WTC11 (cell line): ENCODE data around the gene PTPRK. TPM values are rescaled to one million over a fixed set of nuclear protein-coding genes. Genes with fewer than 3 reads are reported as not detected.

Source experiments
- ATAC-seq: fragments of 200-7000 bp; cut with Tn5 transposase; 2 replicates; pipeline ENCODE4 v1.10.0; 2021; ENCODE audit warnings: mild to moderate bottlenecking, moderate library complexity
- CTCF ChIA-PET: fragments of 300-600 bp; sonication (Branson Sonifier 250); formaldehyde crosslinking; loops from one replicate; lab custom pipeline; 2021; ENCODE audit warnings: antibody characterized with exemption; lab: Charles Lee
- POLR2A ChIA-PET: fragments of 350-600 bp; sonication (Branson Sonifier 250); formaldehyde crosslinking; loops from one replicate; lab custom pipeline; 2021; ENCODE audit warnings: antibody characterized with exemption; lab: Charles Lee
- DNase-seq: peaks from one replicate; pipeline ENCODE4 v3.0.0; 2021; ENCODE audit warnings: low spot score
- H3K27ac Mint-ChIP-seq: 2 replicates; pipeline ENCODE4 v1.8.0; 2021; ENCODE audit warnings: mixed read lengths
- H3K27me3 Mint-ChIP-seq: 2 replicates; pipeline ENCODE4 v1.8.0; 2021; ENCODE audit warnings: low read depth, mild to moderate bottlenecking, moderate library complexity, mixed read lengths
- H3K36me3 Mint-ChIP-seq: 2 replicates; pipeline ENCODE4 v1.8.0; 2021; ENCODE audit warnings: mixed read lengths
- H3K4me1 Mint-ChIP-seq: 2 replicates; pipeline ENCODE4 v1.8.0; 2022; ENCODE audit warnings: mixed read lengths
- H3K4me3 Mint-ChIP-seq: 2 replicates; pipeline ENCODE4 v1.8.0; 2021; ENCODE audit warnings: mild to moderate bottlenecking, moderate library complexity, mixed read lengths
- H3K9me3 Mint-ChIP-seq: 2 replicates; pipeline ENCODE4 v1.8.0; 2021; ENCODE audit warnings: mixed read lengths
- ELF4 ChIP-seq: sonication (generic); formaldehyde crosslinking; IDR thresholded peaks from 2 replicates; pipeline ENCODE4 v1.8.1; 2022; ENCODE audit warnings: low read depth, mild to moderate bottlenecking, moderate library complexity, missing genetic modification reagents
- JUN ChIP-seq: sonication (generic); formaldehyde crosslinking; IDR thresholded peaks from 2 replicates; pipeline ENCODE4 v1.8.0; 2023; ENCODE audit warnings: mild to moderate bottlenecking, missing genetic modification reagents
- NFE2L1 ChIP-seq: sonication (generic); formaldehyde crosslinking; IDR thresholded peaks from 2 replicates; pipeline ENCODE4 v1.8.1; 2023; ENCODE audit warnings: missing genetic modification reagents
- NR1H2 ChIP-seq: sonication (generic); formaldehyde crosslinking; IDR thresholded peaks from 2 replicates; pipeline ENCODE4 v1.9.0; 2021; ENCODE audit warnings: mild to moderate bottlenecking, moderate library complexity, missing genetic modification reagents
- ZNF121 ChIP-seq: sonication (generic); formaldehyde crosslinking; IDR thresholded peaks from 2 replicates; pipeline ENCODE4 v1.8.0; 2023; ENCODE audit warnings: missing genetic modification reagents
- ZNF416 ChIP-seq: fragments of 250-450 bp; sonication (Bioruptor Pico); IDR thresholded peaks from 2 replicates; pipeline ENCODE4 v1.9.0; 2021; ENCODE audit warnings: mild to moderate bottlenecking, inconsistent platforms
- total RNA-seq: library from RNA; stranded (reverse); gene quantifications from 3 replicates; pipeline ENCODE4 v1.2.3, GENCODE V29; 2021
- TF ChIP-seq, protein P1 (sequence below): sonication (generic); formaldehyde crosslinking; IDR thresholded peaks from 2 replicates; pipeline ENCODE4 v1.8.1; 2022; ENCODE audit warnings: low read depth, mild to moderate bottlenecking, moderate library complexity, missing genetic modification reagents, borderline replicate concordance
- TF ChIP-seq, protein P2 (sequence below): sonication (generic); formaldehyde crosslinking; conservative IDR thresholded peaks from 2 replicates; pipeline ENCODE4 v1.8.1; 2022; ENCODE audit warnings: mild to moderate bottlenecking, missing genetic modification reagents
- TF ChIP-seq, protein P3 (sequence below): sonication (generic); formaldehyde crosslinking; IDR thresholded peaks from 2 replicates; pipeline ENCODE4 v1.8.0; 2023; ENCODE audit warnings: mild to moderate bottlenecking, missing genetic modification reagents
- TF ChIP-seq, protein P4 (sequence below): fragments of 250-450 bp; sonication (Bioruptor Pico); IDR thresholded peaks from 2 replicates; pipeline ENCODE4 v1.9.0; 2021; ENCODE audit warnings: mild to moderate bottlenecking
- TF ChIP-seq, protein P5 (sequence below): sonication (generic); formaldehyde crosslinking; IDR thresholded peaks from 2 replicates; pipeline ENCODE4 v1.8.1; 2023; ENCODE audit warnings: mild to moderate bottlenecking, moderate library complexity, missing genetic modification reagents
- TF ChIP-seq, protein P6 (sequence below): sonication (generic); formaldehyde crosslinking; IDR thresholded peaks from 2 replicates; pipeline ENCODE4 v1.8.0; 2023; ENCODE audit warnings: missing genetic modification reagents
- TF ChIP-seq, protein P7 (sequence below): sonication (generic); formaldehyde crosslinking; IDR thresholded peaks from 2 replicates; pipeline ENCODE4 v1.8.0; 2022; ENCODE audit warnings: missing genetic modification reagents
- TF ChIP-seq, protein P8 (sequence below): sonication (generic); formaldehyde crosslinking; IDR thresholded peaks from 2 replicates; pipeline ENCODE4 v1.8.0; 2022; ENCODE audit warnings: mild to moderate bottlenecking, missing genetic modification reagents

PTPRK gene
- total RNA-seq, 1 experiment from 2014 or later: 44.8 TPM

DNA sequence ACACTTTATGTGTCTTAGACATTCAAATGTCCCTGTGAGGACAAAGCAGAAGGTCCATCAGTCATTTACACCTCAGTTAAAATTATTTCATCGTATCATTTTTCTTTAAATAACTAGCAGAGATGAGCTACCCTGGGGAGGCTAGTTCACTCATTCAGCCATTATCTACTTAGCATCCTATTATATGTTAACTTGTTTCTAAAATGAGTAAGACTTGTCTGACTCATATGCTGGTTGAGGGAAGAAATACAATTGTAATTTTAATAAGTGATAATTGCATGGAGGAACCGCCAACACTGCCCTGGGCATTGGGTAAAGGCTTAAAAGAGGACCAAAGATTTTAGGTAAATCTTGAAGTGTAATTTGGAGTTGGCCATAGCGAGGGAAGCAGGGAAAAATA is 12.4 kb upstream of the PTPRK start:
- Mint-ChIP-seq H3K9me3 (no peaks in the 10 kb centered on the region), H3K36me3 (no peaks in the 10 kb centered on the region)

DNA sequence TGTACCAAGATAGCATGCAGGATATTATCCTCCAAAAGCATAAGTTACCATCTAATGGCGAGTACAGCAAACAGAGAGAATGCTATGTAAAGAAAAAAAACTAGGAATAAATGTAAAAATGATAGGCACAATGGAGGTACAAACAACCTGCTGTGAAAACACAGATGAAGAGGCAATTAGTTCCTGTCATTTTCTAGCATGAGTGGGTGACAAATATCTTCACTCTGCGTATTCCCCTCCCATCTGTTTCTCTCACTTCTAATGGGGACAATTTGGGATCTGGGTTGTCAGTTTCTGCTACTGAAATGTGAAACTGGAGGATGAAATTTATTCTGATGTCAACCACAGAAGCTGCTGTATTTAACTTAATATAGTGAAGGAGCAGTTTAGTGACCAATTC is 11.7 kb upstream of the PTPRK start:
- no peak for ATAC-seq

More for the DNA sequence above, 12.4 kb upstream of the PTPRK start:
- 0 out of 2 replicates have a peak, but pooled peaks cover 4% of the 10 kb centered on the region for H3K4me1 Mint-ChIP-seq
- CTCF ChIA-PET: no interaction called here
- no peak overlapping the region for H3K4me3 Mint-ChIP-seq
- TF ChIP-seq, protein P1, sequence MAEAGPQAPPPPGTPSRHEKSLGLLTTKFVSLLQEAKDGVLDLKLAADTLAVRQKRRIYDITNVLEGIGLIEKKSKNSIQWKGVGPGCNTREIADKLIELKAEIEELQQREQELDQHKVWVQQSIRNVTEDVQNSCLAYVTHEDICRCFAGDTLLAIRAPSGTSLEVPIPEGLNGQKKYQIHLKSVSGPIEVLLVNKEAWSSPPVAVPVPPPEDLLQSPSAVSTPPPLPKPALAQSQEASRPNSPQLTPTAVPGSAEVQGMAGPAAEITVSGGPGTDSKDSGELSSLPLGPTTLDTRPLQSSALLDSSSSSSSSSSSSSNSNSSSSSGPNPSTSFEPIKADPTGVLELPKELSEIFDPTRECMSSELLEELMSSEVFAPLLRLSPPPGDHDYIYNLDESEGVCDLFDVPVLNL (CRISPR knock-in tag): no peak
- TF ChIP-seq NR1H2 (CRISPR knock-in tag): no peak
- TF ChIP-seq, protein P2, sequence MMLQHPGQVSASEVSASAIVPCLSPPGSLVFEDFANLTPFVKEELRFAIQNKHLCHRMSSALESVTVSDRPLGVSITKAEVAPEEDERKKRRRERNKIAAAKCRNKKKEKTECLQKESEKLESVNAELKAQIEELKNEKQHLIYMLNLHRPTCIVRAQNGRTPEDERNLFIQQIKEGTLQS (CRISPR knock-in tag): no peak
- TF ChIP-seq, all 79 proteins: peak for 0
- H3K27me3 Mint-ChIP-seq: no peaks in the 10 kb centered on the region
- no peak overlapping the region for H3K27ac Mint-ChIP-seq
- ATAC-seq: no peak
- POLR2A ChIA-PET: no interaction called here
- DNase-seq: no peak

DNA sequence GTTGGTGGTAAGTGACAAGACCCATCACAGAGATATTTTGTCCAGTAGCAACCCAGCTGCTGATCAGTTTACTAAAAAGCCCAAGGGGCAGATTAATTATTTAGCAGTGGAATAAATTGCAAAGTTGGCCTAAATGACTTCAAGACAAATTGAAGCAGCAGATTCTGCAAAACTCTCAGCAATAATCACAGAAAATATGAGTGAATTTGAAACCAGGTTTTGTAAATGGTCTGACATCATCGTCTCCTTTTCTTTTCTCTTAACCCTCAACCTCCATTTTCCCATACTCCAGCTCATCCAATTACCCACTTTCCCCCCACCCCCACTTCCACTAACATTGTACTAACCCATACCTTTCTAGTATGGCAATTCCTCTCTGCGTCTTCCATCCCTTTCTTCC is 11.3 kb upstream of the PTPRK start:
- H3K27me3 Mint-ChIP-seq: no peaks in the 10 kb centered on the region
- 0 out of 2 replicates have a peak, but pooled peaks cover 4% of the 10 kb centered on the region for H3K4me1 Mint-ChIP-seq
- H3K4me3 Mint-ChIP-seq: no peak overlapping the region
- no peak for DNase-seq
- CTCF ChIA-PET: no interaction called here
- TF ChIP-seq, protein P3, sequence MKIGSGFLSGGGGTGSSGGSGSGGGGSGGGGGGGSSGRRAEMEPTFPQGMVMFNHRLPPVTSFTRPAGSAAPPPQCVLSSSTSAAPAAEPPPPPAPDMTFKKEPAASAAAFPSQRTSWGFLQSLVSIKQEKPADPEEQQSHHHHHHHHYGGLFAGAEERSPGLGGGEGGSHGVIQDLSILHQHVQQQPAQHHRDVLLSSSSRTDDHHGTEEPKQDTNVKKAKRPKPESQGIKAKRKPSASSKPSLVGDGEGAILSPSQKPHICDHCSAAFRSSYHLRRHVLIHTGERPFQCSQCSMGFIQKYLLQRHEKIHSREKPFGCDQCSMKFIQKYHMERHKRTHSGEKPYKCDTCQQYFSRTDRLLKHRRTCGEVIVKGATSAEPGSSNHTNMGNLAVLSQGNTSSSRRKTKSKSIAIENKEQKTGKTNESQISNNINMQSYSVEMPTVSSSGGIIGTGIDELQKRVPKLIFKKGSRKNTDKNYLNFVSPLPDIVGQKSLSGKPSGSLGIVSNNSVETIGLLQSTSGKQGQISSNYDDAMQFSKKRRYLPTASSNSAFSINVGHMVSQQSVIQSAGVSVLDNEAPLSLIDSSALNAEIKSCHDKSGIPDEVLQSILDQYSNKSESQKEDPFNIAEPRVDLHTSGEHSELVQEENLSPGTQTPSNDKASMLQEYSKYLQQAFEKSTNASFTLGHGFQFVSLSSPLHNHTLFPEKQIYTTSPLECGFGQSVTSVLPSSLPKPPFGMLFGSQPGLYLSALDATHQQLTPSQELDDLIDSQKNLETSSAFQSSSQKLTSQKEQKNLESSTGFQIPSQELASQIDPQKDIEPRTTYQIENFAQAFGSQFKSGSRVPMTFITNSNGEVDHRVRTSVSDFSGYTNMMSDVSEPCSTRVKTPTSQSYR (CRISPR knock-in tag): no peak
- TF ChIP-seq, protein P4, sequence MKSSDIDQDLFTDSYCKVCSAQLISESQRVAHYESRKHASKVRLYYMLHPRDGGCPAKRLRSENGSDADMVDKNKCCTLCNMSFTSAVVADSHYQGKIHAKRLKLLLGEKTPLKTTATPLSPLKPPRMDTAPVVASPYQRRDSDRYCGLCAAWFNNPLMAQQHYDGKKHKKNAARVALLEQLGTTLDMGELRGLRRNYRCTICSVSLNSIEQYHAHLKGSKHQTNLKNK (CRISPR knock-in tag): no peak
- no peak for TF ChIP-seq NFE2L1 (CRISPR knock-in tag)
- TF ChIP-seq ELF4 (CRISPR knock-in tag): no peak
- TF ChIP-seq, protein P5, sequence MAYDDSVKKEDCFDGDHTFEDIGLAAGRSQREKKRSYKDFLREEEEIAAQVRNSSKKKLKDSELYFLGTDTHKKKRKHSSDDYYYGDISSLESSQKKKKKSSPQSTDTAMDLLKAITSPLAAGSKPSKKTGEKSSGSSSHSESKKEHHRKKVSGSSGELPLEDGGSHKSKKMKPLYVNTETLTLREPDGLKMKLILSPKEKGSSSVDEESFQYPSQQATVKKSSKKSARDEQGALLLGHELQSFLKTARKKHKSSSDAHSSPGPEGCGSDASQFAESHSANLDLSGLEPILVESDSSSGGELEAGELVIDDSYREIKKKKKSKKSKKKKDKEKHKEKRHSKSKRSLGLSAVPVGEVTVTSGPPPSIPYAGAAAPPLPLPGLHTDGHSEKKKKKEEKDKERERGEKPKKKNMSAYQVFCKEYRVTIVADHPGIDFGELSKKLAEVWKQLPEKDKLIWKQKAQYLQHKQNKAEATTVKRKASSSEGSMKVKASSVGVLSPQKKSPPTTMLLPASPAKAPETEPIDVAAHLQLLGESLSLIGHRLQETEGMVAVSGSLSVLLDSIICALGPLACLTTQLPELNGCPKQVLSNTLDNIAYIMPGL: no peak
- TF ChIP-seq, protein P6, sequence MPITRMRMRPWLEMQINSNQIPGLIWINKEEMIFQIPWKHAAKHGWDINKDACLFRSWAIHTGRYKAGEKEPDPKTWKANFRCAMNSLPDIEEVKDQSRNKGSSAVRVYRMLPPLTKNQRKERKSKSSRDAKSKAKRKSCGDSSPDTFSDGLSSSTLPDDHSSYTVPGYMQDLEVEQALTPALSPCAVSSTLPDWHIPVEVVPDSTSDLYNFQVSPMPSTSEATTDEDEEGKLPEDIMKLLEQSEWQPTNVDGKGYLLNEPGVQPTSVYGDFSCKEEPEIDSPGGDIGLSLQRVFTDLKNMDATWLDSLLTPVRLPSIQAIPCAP (CRISPR knock-in tag): no peak
- TF ChIP-seq NR1H2 (CRISPR knock-in tag): no peak
- TF ChIP-seq, protein P7, sequence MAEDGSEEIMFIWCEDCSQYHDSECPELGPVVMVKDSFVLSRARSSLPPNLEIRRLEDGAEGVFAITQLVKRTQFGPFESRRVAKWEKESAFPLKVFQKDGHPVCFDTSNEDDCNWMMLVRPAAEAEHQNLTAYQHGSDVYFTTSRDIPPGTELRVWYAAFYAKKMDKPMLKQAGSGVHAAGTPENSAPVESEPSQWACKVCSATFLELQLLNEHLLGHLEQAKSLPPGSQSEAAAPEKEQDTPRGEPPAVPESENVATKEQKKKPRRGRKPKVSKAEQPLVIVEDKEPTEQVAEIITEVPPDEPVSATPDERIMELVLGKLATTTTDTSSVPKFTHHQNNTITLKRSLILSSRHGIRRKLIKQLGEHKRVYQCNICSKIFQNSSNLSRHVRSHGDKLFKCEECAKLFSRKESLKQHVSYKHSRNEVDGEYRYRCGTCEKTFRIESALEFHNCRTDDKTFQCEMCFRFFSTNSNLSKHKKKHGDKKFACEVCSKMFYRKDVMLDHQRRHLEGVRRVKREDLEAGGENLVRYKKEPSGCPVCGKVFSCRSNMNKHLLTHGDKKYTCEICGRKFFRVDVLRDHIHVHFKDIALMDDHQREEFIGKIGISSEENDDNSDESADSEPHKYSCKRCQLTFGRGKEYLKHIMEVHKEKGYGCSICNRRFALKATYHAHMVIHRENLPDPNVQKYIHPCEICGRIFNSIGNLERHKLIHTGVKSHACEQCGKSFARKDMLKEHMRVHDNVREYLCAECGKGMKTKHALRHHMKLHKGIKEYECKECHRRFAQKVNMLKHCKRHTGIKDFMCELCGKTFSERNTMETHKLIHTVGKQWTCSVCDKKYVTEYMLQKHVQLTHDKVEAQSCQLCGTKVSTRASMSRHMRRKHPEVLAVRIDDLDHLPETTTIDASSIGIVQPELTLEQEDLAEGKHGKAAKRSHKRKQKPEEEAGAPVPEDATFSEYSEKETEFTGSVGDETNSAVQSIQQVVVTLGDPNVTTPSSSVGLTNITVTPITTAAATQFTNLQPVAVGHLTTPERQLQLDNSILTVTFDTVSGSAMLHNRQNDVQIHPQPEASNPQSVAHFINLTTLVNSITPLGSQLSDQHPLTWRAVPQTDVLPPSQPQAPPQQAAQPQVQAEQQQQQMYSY (CRISPR knock-in tag): no peak
- TF ChIP-seq, all 79 proteins: peak for 0
- no peak overlapping the region for H3K27ac Mint-ChIP-seq
- no peak for ATAC-seq
- H3K36me3 Mint-ChIP-seq: no peaks in the 10 kb centered on the region
- H3K9me3 Mint-ChIP-seq: no peaks in the 10 kb centered on the region
- POLR2A ChIA-PET: no interaction called here

More for the DNA sequence above, 11.7 kb upstream of the PTPRK start:
- no peak overlapping the region for H3K4me3 Mint-ChIP-seq
- TF ChIP-seq ZNF416 (CRISPR knock-in tag): no peak
- TF ChIP-seq ZNF121 (CRISPR knock-in tag): no peak
- no peak for TF ChIP-seq JUN (CRISPR knock-in tag)
- TF ChIP-seq, protein P8, sequence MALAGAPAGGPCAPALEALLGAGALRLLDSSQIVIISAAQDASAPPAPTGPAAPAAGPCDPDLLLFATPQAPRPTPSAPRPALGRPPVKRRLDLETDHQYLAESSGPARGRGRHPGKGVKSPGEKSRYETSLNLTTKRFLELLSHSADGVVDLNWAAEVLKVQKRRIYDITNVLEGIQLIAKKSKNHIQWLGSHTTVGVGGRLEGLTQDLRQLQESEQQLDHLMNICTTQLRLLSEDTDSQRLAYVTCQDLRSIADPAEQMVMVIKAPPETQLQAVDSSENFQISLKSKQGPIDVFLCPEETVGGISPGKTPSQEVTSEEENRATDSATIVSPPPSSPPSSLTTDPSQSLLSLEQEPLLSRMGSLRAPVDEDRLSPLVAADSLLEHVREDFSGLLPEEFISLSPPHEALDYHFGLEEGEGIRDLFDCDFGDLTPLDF (CRISPR knock-in tag): no peak
- no peak for DNase-seq
- H3K27me3 Mint-ChIP-seq: no peaks in the 10 kb centered on the region
- no peaks in the 10 kb centered on the region for H3K9me3 Mint-ChIP-seq
- POLR2A ChIA-PET: no interaction called here
- CTCF ChIA-PET: no interaction called here
- H3K4me1 Mint-ChIP-seq: 0 out of 2 replicates have a peak, but pooled peaks cover 4% of the 10 kb centered on the region
- H3K27ac Mint-ChIP-seq: no peak overlapping the region
- H3K36me3 Mint-ChIP-seq: no peaks in the 10 kb centered on the region
